ENCODE data around the gene TNNI3. TPM values are rescaled to one million over a fixed set of nuclear protein-coding genes. Genes with fewer than 3 reads are reported as not detected.

TNNI3 gene
- total and polyA plus RNA-seq, 4 donors = 1.2 to 4.8 (median 3.3) TPM

GRCh38 chr19:55106591-55106990 lies 50.9 kb downstream of the TNNI3 start:
- Histone ChIP-seq H3K27ac (ENCODE audit: low read depth in 1 of 2, low read length in 1 of 2) (no peak overlapping the region), H3K36me3 (ENCODE audit: control insufficient read depth in 4 of 4, insufficient read depth in 4 of 4, low read length in 4 of 4) (peaks cover 4 to 25% (median 18%) of the 10 kb centered on the region in 4 donors), H3K4me1 (ENCODE audit: control insufficient read depth in 5 of 5, insufficient read depth in 5 of 5, low read length in 5 of 5) (no peaks in the 10 kb centered on the region), H3K27me3 (ENCODE audit: control insufficient read depth in 3 of 3, insufficient read depth in 3 of 3, low read length in 2 of 3) (no peaks in the 10 kb centered on the region), H3K9ac (ENCODE audit: insufficient read depth in 1 of 2, low read length in 2 of 2) (no peak overlapping the region), H3K4me3 (no peak overlapping the region), H3K9me3 (ENCODE audit: control insufficient read depth in 4 of 4, insufficient read depth in 3 of 4, low read length in 3 of 4) (peaks cover 0 to 4% (median under 1%) of the 10 kb centered on the region in 4 donors)
- TF ChIP-seq CTCF (IDR thresholded peaks at IDR 0.05; ENCODE audit: control extremely low read depth, extremely low read depth) = no peak
- 90 to 93% methylated on average over 6 of the region's 6 CpGs for WGBS, 2 donors
- DNase-seq = no peak
- no peak for ATAC-seq (ENCODE audit: insufficient read depth, low FRiP score)

DNA sequence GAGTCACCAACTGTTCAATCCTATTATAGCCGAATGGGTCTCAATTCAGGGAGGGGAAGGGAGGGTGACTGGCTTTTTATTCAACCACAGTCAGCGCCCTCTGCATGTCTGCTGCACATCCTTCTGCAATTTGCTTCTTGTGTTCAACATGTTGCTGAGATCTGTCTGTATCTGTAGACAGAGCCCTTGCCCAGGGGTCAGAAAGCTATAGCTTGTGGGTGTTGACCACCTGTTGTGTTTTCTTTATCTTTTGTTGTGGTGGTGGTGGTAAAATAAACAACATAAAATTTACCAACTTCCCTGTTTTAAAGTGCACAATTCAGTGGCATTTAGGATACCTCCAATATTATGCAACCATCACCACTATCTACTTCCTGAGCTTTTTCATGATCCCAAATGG lies 52.3 kb downstream of the TNNI3 start:
- TF ChIP-seq CTCF (IDR thresholded peaks at IDR 0.05; ENCODE audit: control extremely low read depth, extremely low read depth) = no peak
- Histone ChIP-seq H3K9me3 (ENCODE audit: control insufficient read depth in 4 of 4, insufficient read depth in 3 of 4, low read length in 3 of 4) (peaks cover 0 to 4% (median under 1%) of the 10 kb centered on the region in 4 donors), H3K9ac (ENCODE audit: insufficient read depth in 1 of 2, low read length in 2 of 2) (no peak overlapping the region), H3K4me3 (no peak overlapping the region), H3K36me3 (ENCODE audit: control insufficient read depth in 4 of 4, insufficient read depth in 4 of 4, low read length in 4 of 4) (peaks cover 4 to 31% (median 18%) of the 10 kb centered on the region in 4 donors), H3K4me1 (ENCODE audit: control insufficient read depth in 5 of 5, insufficient read depth in 5 of 5, low read length in 5 of 5) (no peaks in the 10 kb centered on the region), H3K27me3 (ENCODE audit: control insufficient read depth in 3 of 3, insufficient read depth in 3 of 3, low read length in 2 of 3) (no peaks in the 10 kb centered on the region), H3K27ac (ENCODE audit: low read depth in 1 of 2, low read length in 1 of 2) (no peak overlapping the region)
- DNase-seq (no peak), ATAC-seq (ENCODE audit: insufficient read depth, low FRiP score) (no peak)
- WGBS, 2 donors = 81 to 92% methylated on average over 2 of the region's 2 CpGs

GRCh38 chr19:55103190-55103589 lies 54.3 kb downstream of the TNNI3 start:
- TF ChIP-seq CTCF (IDR thresholded peaks at IDR 0.05; ENCODE audit: control extremely low read depth, extremely low read depth) = no peak
- H3K4me1 ChIP-seq (ENCODE audit: control insufficient read depth in 5 of 5, insufficient read depth in 5 of 5, low read length in 5 of 5) = peaks cover 0 to 3% (median 0%) of the 10 kb centered on the region in 5 donors
- H3K27me3 ChIP-seq (ENCODE audit: control insufficient read depth in 3 of 3, insufficient read depth in 3 of 3, low read length in 2 of 3) = no peaks in the 10 kb centered on the region
- H3K36me3 ChIP-seq (ENCODE audit: control insufficient read depth in 4 of 4, insufficient read depth in 4 of 4, low read length in 4 of 4) = peaks cover 4 to 35% (median 18%) of the 10 kb centered on the region in 4 donors
- no peak overlapping the region for H3K27ac ChIP-seq (ENCODE audit: low read depth in 1 of 2, low read length in 1 of 2)
- no peak overlapping the region for H3K4me3 ChIP-seq
- peaks cover 0 to 4% (median under 1%) of the 10 kb centered on the region in 4 donors for H3K9me3 ChIP-seq (ENCODE audit: control insufficient read depth in 4 of 4, insufficient read depth in 3 of 4, low read length in 3 of 4)
- DNase-seq (no peak), ATAC-seq (ENCODE audit: insufficient read depth, low FRiP score) (no peak)
- no peak overlapping the region for H3K9ac ChIP-seq (ENCODE audit: insufficient read depth in 1 of 2, low read length in 2 of 2)
- 99 to 100% methylated on average over 9 of the region's 9 CpGs for WGBS, 2 donors

Small RNAs within 50 kb of the gene (small RNA-seq; reads per million reads assigned to genes)
- gene MIR7975 (ENCODE audit: low replicate concordance) = not detected
- gene RF01210 (ENCODE audit: low replicate concordance) = not detected

Other genes with a start within 250 kb of the TNNI3 start
- not detected for gene NLRP7, start 210.2 kb downstream of the TNNI3 start, total RNA-seq
- under 1 TPM in 1 of 2 donors, not detected in 1; 0.06 TPM for gene NLRP7, start 210.2 kb downstream of the TNNI3 start, polyA plus RNA-seq
- gene NLRP2, start 191.4 kb downstream of the TNNI3 start, total RNA-seq = 10 to 100 TPM; 10.5 to 41.6 TPM
- 10 to 100 TPM in 1 of 2 donors, 1 to 10 TPM in 1; 7.7 to 13.5 TPM for gene NLRP2, start 191.4 kb downstream of the TNNI3 start, polyA plus RNA-seq
- under 1 TPM; 0.28 to 0.52 TPM for gene GP6, start 119.5 kb downstream of the TNNI3 start, total RNA-seq
- gene GP6, start 119.5 kb downstream of the TNNI3 start, polyA plus RNA-seq = 1 to 10 TPM in 1 of 2 donors, under 1 TPM in 1; 0.28 to 1.5 TPM
- gene RDH13, start 94.6 kb downstream of the TNNI3 start, total RNA-seq = 10 to 100 TPM; 17.5 to 30.5 TPM
- 10 to 100 TPM in 1 of 2 donors, 1 to 10 TPM in 1; 9.2 to 19.7 TPM for gene RDH13, start 94.6 kb downstream of the TNNI3 start, polyA plus RNA-seq
- 10 to 100 TPM; 19.5 to 49.0 TPM for gene EPS8L1, start 81.9 kb downstream of the TNNI3 start, total RNA-seq
- gene EPS8L1, start 81.9 kb downstream of the TNNI3 start, polyA plus RNA-seq = 10 to 100 TPM; 24.6 to 61.8 TPM
- gene PPP1R12C, start 40.1 kb downstream of the TNNI3 start, total RNA-seq = 100 to 1,000 TPM in 1 of 2 donors, 10 to 100 TPM in 1; 47.4 to 163 TPM
- gene PPP1R12C, start 40.1 kb downstream of the TNNI3 start, polyA plus RNA-seq = 100 to 1,000 TPM; 108 to 114 TPM
- gene TNNT1, start 8.5 kb downstream of the TNNI3 start, total RNA-seq = 1 to 10 TPM; 1.5 to 4.1 TPM
- gene TNNT1, start 8.5 kb downstream of the TNNI3 start, polyA plus RNA-seq = 1 to 10 TPM; 1.2 to 5.2 TPM
- 10 to 100 TPM; 16.4 to 52.3 TPM for gene DNAAF3, start 8.9 kb upstream of the TNNI3 start, total RNA-seq
- gene DNAAF3, start 8.9 kb upstream of the TNNI3 start, polyA plus RNA-seq = 10 to 100 TPM; 10.9 to 11.0 TPM
- under 1 TPM; 0.06 to 0.40 TPM for gene SYT5, start 22.6 kb upstream of the TNNI3 start, total RNA-seq
- gene SYT5, start 22.6 kb upstream of the TNNI3 start, polyA plus RNA-seq = under 1 TPM in 1 of 2 donors, not detected in 1; 0.33 TPM
- gene PTPRH, start 51.8 kb upstream of the TNNI3 start, total RNA-seq = 1 to 10 TPM in 1 of 2 donors, under 1 TPM in 1; 0.37 to 1.3 TPM
- under 1 TPM; 0.22 to 0.65 TPM for gene PTPRH, start 51.8 kb upstream of the TNNI3 start, polyA plus RNA-seq
- gene TMEM86B, start 71.0 kb upstream of the TNNI3 start, total RNA-seq = 1 to 10 TPM; 1.8 to 4.7 TPM
- gene TMEM86B, start 71.0 kb upstream of the TNNI3 start, polyA plus RNA-seq = 1 to 10 TPM; 3.9 to 5.3 TPM
- gene PPP6R1, start 101.3 kb upstream of the TNNI3 start, total RNA-seq = 10 to 100 TPM; 37.3 to 86.3 TPM
- gene PPP6R1, start 101.3 kb upstream of the TNNI3 start, polyA plus RNA-seq = 10 to 100 TPM; 37.8 to 58.4 TPM
- 10 to 100 TPM; 19.3 to 53.1 TPM for gene HSPBP1, start 122.4 kb upstream of the TNNI3 start, total RNA-seq
- gene HSPBP1, start 122.4 kb upstream of the TNNI3 start, polyA plus RNA-seq = 10 to 100 TPM; 50.2 to 62.2 TPM
- 1 to 10 TPM; 2.1 to 6.4 TPM for gene BRSK1, start 126.3 kb upstream of the TNNI3 start, total RNA-seq
- gene BRSK1, start 126.3 kb upstream of the TNNI3 start, polyA plus RNA-seq = under 1 TPM; 0.53 to 0.94 TPM
- gene TMEM150B, start 167.6 kb upstream of the TNNI3 start, total RNA-seq = 10 to 100 TPM in 1 of 2 donors, 1 to 10 TPM in 1; 2.3 to 20.6 TPM
- 10 to 100 TPM; 13.4 to 23.0 TPM for gene TMEM150B, start 167.6 kb upstream of the TNNI3 start, polyA plus RNA-seq
- 10 to 100 TPM; 14.1 to 16.5 TPM for gene KMT5C, start 182.1 kb upstream of the TNNI3 start, total RNA-seq
- 10 to 100 TPM in 1 of 2 donors, 1 to 10 TPM in 1; 6.7 to 10.9 TPM for gene KMT5C, start 182.1 kb upstream of the TNNI3 start, polyA plus RNA-seq
- gene COX6B2, start 197.0 kb upstream of the TNNI3 start, total RNA-seq = 1 to 10 TPM in 1 of 2 donors, not detected in 1; 1.4 TPM
- under 1 TPM; 0.16 to 0.50 TPM for gene COX6B2, start 197.0 kb upstream of the TNNI3 start, polyA plus RNA-seq
- under 1 TPM in 1 of 2 donors, not detected in 1; 0.09 TPM for gene GARIN5B, start 205.5 kb upstream of the TNNI3 start, total RNA-seq
- gene GARIN5B, start 205.5 kb upstream of the TNNI3 start, polyA plus RNA-seq = not detected
- under 1 TPM in 1 of 2 donors, not detected in 1; 0.74 TPM for gene IL11, start 212.7 kb upstream of the TNNI3 start, total RNA-seq
- under 1 TPM; 0.26 to 0.41 TPM for gene IL11, start 212.7 kb upstream of the TNNI3 start, polyA plus RNA-seq
- gene TMEM190, start 219.1 kb upstream of the TNNI3 start, total RNA-seq = 100 to 1,000 TPM in 1 of 2 donors, 10 to 100 TPM in 1; 14.3 to 106 TPM
- gene TMEM190, start 219.1 kb upstream of the TNNI3 start, polyA plus RNA-seq = 10 to 100 TPM; 56.2 to 68.8 TPM
- 10 to 100 TPM in 1 of 2 donors, under 1 TPM in 1; 0.43 to 31.0 TPM for gene TMEM238, start 226.6 kb upstream of the TNNI3 start, total RNA-seq
- under 1 TPM; 0.76 to 0.89 TPM for gene TMEM238, start 226.6 kb upstream of the TNNI3 start, polyA plus RNA-seq
- gene RPL28, start 228.2 kb upstream of the TNNI3 start, total RNA-seq = 1,000 to 10,000 TPM in 1 of 2 donors, 100 to 1,000 TPM in 1; 272 to 1,742 TPM
- gene RPL28, start 228.2 kb upstream of the TNNI3 start, polyA plus RNA-seq = 1,000 to 10,000 TPM; 1,460 to 3,086 TPM

Measured in lung (tissue), 13 donors.